Parathyroid adenoma (tissue), 2 donors: ENCODE results near the gene CITED1.

Experiments
- H2AFZ ChIP-seq: fragments of 300-600 bp; sonication (generic); one replicate; pipeline ENCODE4 v1.7.0; 2017; ENCODE audit warnings: antibody characterized with exemption, mild to moderate bottlenecking
- H3K27ac ChIP-seq: fragments of 300-600 bp; sonication (generic); one replicate; pipeline ENCODE4 v1.7.0; 2017
- H3K27me3 ChIP-seq: fragments of 300-600 bp; sonication (generic); one replicate; pipeline ENCODE4 v1.7.0; 2017; ENCODE audit warnings: low read length; ENCODE audit not compliant: control insufficient read depth, insufficient read depth
- H3K36me3 ChIP-seq: fragments of 300-600 bp; sonication (generic); one replicate; pipeline ENCODE4 v1.7.0; 2017; ENCODE audit warnings: low read length; ENCODE audit not compliant: control insufficient read depth, insufficient read depth
- H3K4me1 ChIP-seq: fragments of 300-600 bp; sonication (generic); one replicate; pipeline ENCODE4 v1.7.0; 2017; ENCODE audit warnings: control low read depth
- H3K4me2 ChIP-seq: fragments of 300-600 bp; sonication (generic); one replicate; pipeline ENCODE4 v1.7.0; 2017; ENCODE audit warnings: low read length
- H3K4me3 ChIP-seq: fragments of 300-600 bp; sonication (generic); one replicate; pipeline ENCODE4 v1.7.0; 2017; ENCODE audit warnings: low read depth, low read length
- H3K79me2 ChIP-seq: fragments of 300-600 bp; sonication (generic); one replicate; pipeline ENCODE4 v1.7.0; 2017; ENCODE audit warnings: control low read depth
- H3K9ac ChIP-seq: fragments of 300-600 bp; sonication (generic); one replicate; pipeline ENCODE4 v1.7.0; 2017; ENCODE audit warnings: mild to moderate bottlenecking
- H3K9me3 ChIP-seq: fragments of 300-600 bp; sonication (generic); one replicate; pipeline ENCODE4 v1.7.0; 2017; ENCODE audit warnings: low read length; ENCODE audit not compliant: control insufficient read depth
- CTCF ChIP-seq: fragments of 300-600 bp; sonication (generic); IDR thresholded peaks from one replicate; pipeline ENCODE4 v1.7.0; 2017; ENCODE audit warnings: antibody characterized with exemption, mild to moderate bottlenecking
- donor health status: primary hyperparathyroidism.

Gene CITED1

DNA sequence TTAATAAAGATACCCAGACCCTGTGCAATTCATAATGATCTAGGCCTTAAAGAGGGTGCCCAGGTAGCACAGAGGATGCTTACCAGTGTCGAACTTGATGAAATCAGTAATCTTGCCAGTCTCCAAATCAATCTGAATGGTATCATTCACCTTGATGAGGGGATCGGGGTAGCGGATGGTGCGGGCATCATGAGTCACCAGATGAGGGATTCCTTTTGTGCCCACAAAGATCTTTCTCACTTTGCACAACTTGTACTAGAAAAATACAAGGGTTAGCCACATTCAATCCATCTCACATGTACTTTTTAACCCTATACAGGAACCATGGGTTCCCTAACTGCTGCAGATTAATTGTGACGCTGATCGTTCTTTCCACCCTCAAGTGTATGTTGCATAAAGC lies 32.0 kb downstream of the CITED1 start:
- Histone ChIP-seq H3K36me3 (no peaks in the 10 kb centered on the region), H3K4me2 (no peak overlapping the region), H3K79me2 (no peaks in the 10 kb centered on the region), H3K4me1 (no peaks in the 10 kb centered on the region), H3K27ac (no peak overlapping the region), H3K27me3 (no peaks in the 10 kb centered on the region), H3K4me3 (no peak overlapping the region), H3K9me3 (no peaks in the 10 kb centered on the region), H3K9ac (no peak overlapping the region), H2AFZ (no peak overlapping the region)
- TF ChIP-seq CTCF, result no peak

DNA sequence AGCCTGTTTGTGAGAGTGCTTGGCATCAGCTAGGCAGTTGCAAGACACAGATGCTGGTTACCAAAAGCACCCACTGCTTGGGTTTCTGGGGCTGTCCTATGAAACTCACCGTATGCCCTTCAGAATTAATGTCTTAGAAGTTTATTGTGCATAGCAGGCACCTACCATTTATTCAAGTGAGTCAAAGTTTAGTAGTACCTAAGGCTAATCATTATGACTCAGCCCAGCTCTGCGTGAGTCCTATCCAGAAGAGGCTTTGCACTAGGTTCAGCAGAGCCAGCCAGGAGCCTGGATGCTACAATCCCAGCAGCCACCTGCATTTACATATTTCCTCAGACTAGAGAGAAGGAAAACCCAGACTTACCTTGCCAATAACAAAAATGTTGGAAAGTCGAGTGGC lies 32.8 kb downstream of the CITED1 start:
- Histone ChIP-seq H3K4me1 (no peaks in the 10 kb centered on the region), H3K9ac (no peak overlapping the region), H3K36me3 (no peaks in the 10 kb centered on the region), H3K27ac (no peak overlapping the region), H3K9me3 (no peaks in the 10 kb centered on the region), H3K4me2 (no peak overlapping the region), H3K79me2 (no peaks in the 10 kb centered on the region), H3K4me3 (no peak overlapping the region), H2AFZ (no peak overlapping the region), H3K27me3 (no peaks in the 10 kb centered on the region)
- TF ChIP-seq CTCF, result no peak

GRCh38 chrX:72271812-72272211 lies 33.9 kb downstream of the CITED1 start:
- Histone ChIP-seq H2AFZ (no peak overlapping the region), H3K9ac (no peak overlapping the region), H3K36me3 (no peaks in the 10 kb centered on the region), H3K27me3 (no peaks in the 10 kb centered on the region), H3K4me2 (no peak overlapping the region), H3K79me2 (no peaks in the 10 kb centered on the region), H3K4me1 (no peaks in the 10 kb centered on the region), H3K4me3 (no peak overlapping the region), H3K9me3 (no peaks in the 10 kb centered on the region), H3K27ac (no peak overlapping the region)
- TF ChIP-seq CTCF, result no peak

DNA sequence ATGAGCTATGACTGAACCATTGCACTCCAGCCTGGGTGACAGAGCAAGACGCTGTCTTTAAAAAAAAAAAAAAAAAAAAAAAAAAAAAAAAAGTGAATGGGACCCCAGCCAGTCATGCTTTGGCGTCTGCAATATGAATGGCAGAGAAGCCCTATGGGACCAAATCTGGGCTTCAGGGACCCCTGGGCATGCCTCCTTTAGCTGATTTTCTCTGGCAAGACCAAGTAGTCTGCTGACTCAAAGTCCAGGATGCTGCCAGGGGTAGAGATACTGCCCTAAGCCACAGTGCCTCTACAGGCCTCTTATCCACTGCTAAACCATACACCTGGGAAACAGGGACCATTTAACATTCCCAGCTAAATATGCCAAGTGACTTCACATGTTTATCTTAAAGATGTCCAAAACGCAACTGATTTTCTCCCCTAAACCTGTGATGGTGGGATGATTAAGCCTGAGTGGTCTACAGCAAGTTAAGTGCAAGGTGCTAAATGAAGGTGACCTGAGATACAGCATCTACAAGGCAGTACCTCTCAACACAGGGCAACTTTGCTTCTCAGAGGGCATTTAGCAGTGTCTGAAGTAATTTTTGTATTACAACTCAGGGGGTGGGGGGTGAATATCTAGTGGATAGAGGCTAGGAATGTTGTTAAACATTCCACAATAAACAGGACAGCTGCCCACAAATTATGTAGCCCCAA lies 34.5 kb downstream of the CITED1 start:
- Histone ChIP-seq H3K4me3 (no peak overlapping the region), H3K79me2 (no peaks in the 10 kb centered on the region), H2AFZ (no peak overlapping the region), H3K36me3 (no peaks in the 10 kb centered on the region), H3K27me3 (no peaks in the 10 kb centered on the region), H3K4me2 (no peak overlapping the region), H3K9ac (no peak overlapping the region), H3K4me1 (no peaks in the 10 kb centered on the region), H3K9me3 (no peaks in the 10 kb centered on the region), H3K27ac (no peak overlapping the region)
- no peak for TF ChIP-seq CTCF

DNA sequence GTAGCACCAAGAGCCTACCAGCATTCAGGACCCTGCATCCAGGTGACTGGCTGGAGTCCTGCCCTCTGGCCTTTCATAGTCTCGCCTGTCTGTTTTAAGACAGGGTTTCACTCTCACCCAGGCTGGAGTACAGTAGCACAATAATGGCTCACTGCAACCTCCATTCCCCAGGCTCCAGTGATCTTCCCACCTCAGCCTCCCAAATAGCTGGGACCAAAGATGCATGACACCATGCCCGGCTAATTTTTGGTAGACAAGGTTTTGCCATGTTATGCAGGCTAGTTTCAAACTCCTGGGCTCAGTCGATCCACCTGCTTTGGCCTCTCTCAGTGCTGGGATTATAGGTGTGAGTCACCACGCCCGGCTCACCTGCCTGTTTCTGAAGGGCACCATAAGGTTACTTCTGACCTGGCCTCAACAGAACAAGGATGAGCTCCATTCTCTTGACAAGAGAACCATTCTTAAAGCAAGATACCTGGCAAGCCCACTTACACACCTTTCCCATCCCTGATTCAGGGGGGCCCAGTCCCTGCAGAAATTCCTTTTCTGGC lies 35.3 kb downstream of the CITED1 start:
- Histone ChIP-seq H3K4me3 (no peak overlapping the region), H3K27ac (no peak overlapping the region), H3K79me2 (no peaks in the 10 kb centered on the region), H3K4me1 (no peaks in the 10 kb centered on the region), H3K9me3 (no peaks in the 10 kb centered on the region), H3K36me3 (no peaks in the 10 kb centered on the region), H2AFZ (no peak overlapping the region), H3K27me3 (no peaks in the 10 kb centered on the region), H3K4me2 (no peak overlapping the region), H3K9ac (no peak overlapping the region)
- TF ChIP-seq CTCF, result no peak
